Natural killer cell (primary cell): ENCODE data around the gene TNS2. TPM values are rescaled to one million over a fixed set of nuclear protein-coding genes. Genes with fewer than 3 reads are reported as not detected.

Experiments
- ATAC-seq, 3 donors: fragments of 150-1000 bp in 2 of 3; fragments of 200-7000 bp in 1 of 3; cut with Tn5 transposase; 1 replicate in 1 of 3; 2 replicates in 2 of 3; pipeline ENCODE4 v1.10.0; 2021; ENCODE audit warnings: mild to moderate bottlenecking in 2 of 3, moderate library complexity in 2 of 3
- DNase-seq, 2 donors: peaks; one replicate each; pipeline versions ENCODE4 v3.0.0 to v3.0.0-alpha.2; 2013 to 2021; ENCODE audit warnings: mixed read lengths in 1 of 2
- H3K27ac ChIP-seq: one replicate; pipeline ENCODE4 v1.5.1; 2013; ENCODE audit warnings: mild to moderate bottlenecking, low read length
- H3K27me3 ChIP-seq: one replicate; pipeline ENCODE4 v1.6.1; 2013; ENCODE audit warnings: low read length; ENCODE audit not compliant: control insufficient read depth, insufficient read depth
- H3K36me3 ChIP-seq: one replicate; pipeline ENCODE4 v1.6.1; 2013; ENCODE audit warnings: low read length; ENCODE audit not compliant: control insufficient read depth, insufficient read depth
- H3K4me1 ChIP-seq: one replicate; pipeline ENCODE4 v1.6.1; 2013; ENCODE audit warnings: low read length; ENCODE audit not compliant: control insufficient read depth, insufficient read depth
- H3K4me3 ChIP-seq: one replicate; pipeline ENCODE4 v1.5.1; 2013; ENCODE audit warnings: low read length
- H3K9me3 ChIP-seq: one replicate; pipeline ENCODE4 v1.6.1; 2013; ENCODE audit warnings: low read length; ENCODE audit not compliant: control insufficient read depth, insufficient read depth
- H3K27ac Mint-ChIP-seq, 2 donors: one replicate each; pipeline ENCODE4 v1.8.0; 2022; ENCODE audit warnings: mild to moderate bottlenecking in 2 of 2, mixed read lengths in 2 of 2, moderate library complexity in 1 of 2
- H3K27me3 Mint-ChIP-seq, 2 donors: one replicate each; pipeline ENCODE4 v1.8.0; 2022; ENCODE audit warnings: low read depth in 2 of 2, mixed read lengths in 2 of 2
- H3K36me3 Mint-ChIP-seq: one replicate; pipeline ENCODE4 v1.8.0; 2022; ENCODE audit warnings: mixed read lengths
- H3K4me1 Mint-ChIP-seq, 2 donors: one replicate each; pipeline ENCODE4 v1.8.0; 2022; ENCODE audit warnings: mixed read lengths in 2 of 2
- H3K4me3 Mint-ChIP-seq: one replicate; pipeline ENCODE4 v1.8.0; 2022; ENCODE audit warnings: mild to moderate bottlenecking, moderate library complexity, mixed read lengths
- H3K9me3 Mint-ChIP-seq, 2 donors: one replicate each; pipeline ENCODE4 v1.8.0; 2022; ENCODE audit warnings: mixed read lengths in 2 of 2
- intact Hi-C: fragments of 100-400 bp; cut with micrococcal nuclease; formaldehyde crosslinking; loops from one replicate; pipeline ENCODE4 v1.14.2; 2022
- total RNA-seq, 4 donors: library from RNA; stranded (reverse); fragments of 120-200 nt in 1 of 4; gene quantifications; one replicate each; pipeline versions ENCODE4 v1.2.3 to v1.2.4, GENCODE V29; 2013 to 2022
- TF ChIP-seq, protein P1 (sequence below): fragments of 200-600 bp; IDR thresholded peaks from one replicate; pipeline ENCODE4 v1.8.0; 2022; ENCODE audit warnings: antibody characterized with exemption

Gene TNS2
- total RNA-seq, 3 donors from 2014 or later (not counting 1 experiment from before 2014, with no cell fraction given) = 0.95 to 1.8 (median 1.0) TPM

DNA sequence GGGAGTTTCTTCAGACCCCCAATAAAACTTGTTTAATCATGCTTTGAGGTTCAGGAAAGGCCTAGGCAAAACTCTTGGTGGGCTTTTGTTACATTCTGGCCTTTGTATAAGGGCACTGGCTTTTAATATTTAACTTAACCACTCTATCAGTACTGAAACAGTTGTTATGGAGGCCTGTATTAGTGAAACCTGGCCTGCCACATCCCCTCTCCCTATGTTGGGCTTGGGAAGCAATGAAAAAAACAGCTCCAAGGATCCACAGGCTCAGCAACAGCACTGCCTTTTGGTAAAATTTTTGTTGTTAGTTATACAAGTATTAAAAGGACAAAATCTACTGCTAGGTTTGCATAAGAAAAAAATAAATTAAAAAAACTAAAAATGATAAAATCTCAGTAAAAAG is 64.1 kb downstream of the TNS2 start:
- no peaks in the 10 kb centered on the region for H3K36me3 Mint-ChIP-seq
- Histone ChIP-seq H3K27me3 (no peaks in the 10 kb centered on the region), H3K4me1 (no peaks in the 10 kb centered on the region), H3K27ac (no peak overlapping the region), H3K36me3 (no peaks in the 10 kb centered on the region), H3K9me3 (no peaks in the 10 kb centered on the region), H3K4me3 (no peak overlapping the region)
- ATAC-seq (no peak), DNase-seq (no peak)
- intact Hi-C loops = no loop called here
- no peaks in the 10 kb centered on the region for H3K4me1 Mint-ChIP-seq
- peaks cover 0 to 7% of the 10 kb centered on the region in 2 donors for H3K27me3 Mint-ChIP-seq
- no peaks in the 10 kb centered on the region for H3K9me3 Mint-ChIP-seq
- H3K4me3 Mint-ChIP-seq = no peak overlapping the region
- H3K27ac Mint-ChIP-seq = no peak overlapping the region
- TF ChIP-seq, protein P1, sequence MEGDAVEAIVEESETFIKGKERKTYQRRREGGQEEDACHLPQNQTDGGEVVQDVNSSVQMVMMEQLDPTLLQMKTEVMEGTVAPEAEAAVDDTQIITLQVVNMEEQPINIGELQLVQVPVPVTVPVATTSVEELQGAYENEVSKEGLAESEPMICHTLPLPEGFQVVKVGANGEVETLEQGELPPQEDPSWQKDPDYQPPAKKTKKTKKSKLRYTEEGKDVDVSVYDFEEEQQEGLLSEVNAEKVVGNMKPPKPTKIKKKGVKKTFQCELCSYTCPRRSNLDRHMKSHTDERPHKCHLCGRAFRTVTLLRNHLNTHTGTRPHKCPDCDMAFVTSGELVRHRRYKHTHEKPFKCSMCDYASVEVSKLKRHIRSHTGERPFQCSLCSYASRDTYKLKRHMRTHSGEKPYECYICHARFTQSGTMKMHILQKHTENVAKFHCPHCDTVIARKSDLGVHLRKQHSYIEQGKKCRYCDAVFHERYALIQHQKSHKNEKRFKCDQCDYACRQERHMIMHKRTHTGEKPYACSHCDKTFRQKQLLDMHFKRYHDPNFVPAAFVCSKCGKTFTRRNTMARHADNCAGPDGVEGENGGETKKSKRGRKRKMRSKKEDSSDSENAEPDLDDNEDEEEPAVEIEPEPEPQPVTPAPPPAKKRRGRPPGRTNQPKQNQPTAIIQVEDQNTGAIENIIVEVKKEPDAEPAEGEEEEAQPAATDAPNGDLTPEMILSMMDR = no peak

Other genes starting within 250 kb of the TNS2 start
- not detected for gene KRT4, start 235.9 kb upstream of the TNS2 start, total RNA-seq
- gene KRT79, start 215.8 kb upstream of the TNS2 start, total RNA-seq = under 1 TPM in 1 of 3 donors, not detected in 2; 0.18 TPM
- gene KRT78, start 201.1 kb upstream of the TNS2 start, total RNA-seq = not detected
- under 1 TPM in 2 of 3 donors, not detected in 1; 0.24 to 0.25 TPM for gene KRT8, start 145.0 kb upstream of the TNS2 start, total RNA-seq
- 1 to 10 TPM in 1 of 3 donors, under 1 TPM in 1, not detected in 1; 0.24 to 2.5 TPM for gene KRT18, start 100.9 kb upstream of the TNS2 start, total RNA-seq
- 100 to 1,000 TPM; 505 to 537 (median 518) TPM for gene EIF4B, start 43.6 kb upstream of the TNS2 start, total RNA-seq
- 10 to 100 TPM; 32.6 to 48.0 (median 42.6) TPM for gene SPRYD3, start 29.3 kb downstream of the TNS2 start, total RNA-seq
- gene IGFBP6, start 47.6 kb downstream of the TNS2 start, total RNA-seq = under 1 TPM in 1 of 3 donors, not detected in 2; 0.61 TPM
- gene SOAT2, start 53.4 kb downstream of the TNS2 start, total RNA-seq = not detected
- gene ZNF740, start 130.7 kb downstream of the TNS2 start, total RNA-seq = 10 to 100 TPM; 37.1 to 65.9 (median 45.3) TPM
- gene CSAD, start 130.9 kb downstream of the TNS2 start, total RNA-seq = 10 to 100 TPM; 50.8 to 54.4 (median 53.0) TPM
- 100 to 1,000 TPM; 329 to 441 (median 439) TPM for gene ITGB7, start 157.2 kb downstream of the TNS2 start, total RNA-seq
- 10 to 100 TPM; 24.0 to 30.6 (median 27.5) TPM for gene RARG, start 182.1 kb downstream of the TNS2 start, total RNA-seq
- gene ESPL1, start 218.2 kb downstream of the TNS2 start, total RNA-seq = 1 to 10 TPM; 1.9 to 5.8 (median 3.1) TPM
- 100 to 1,000 TPM; 365 to 450 (median 439) TPM for gene PFDN5, start 245.5 kb downstream of the TNS2 start, total RNA-seq
- 10 to 100 TPM; 22.8 to 30.6 (median 28.1) TPM for gene MYG1, start 249.6 kb downstream of the TNS2 start, total RNA-seq